Measurements from ENCODE around the gene C19orf25. TPM values are rescaled to one million over a fixed set of nuclear protein-coding genes. Genes with fewer than 3 reads are reported as not detected.

Gene C19orf25
- total and polyA plus RNA-seq, 9 donors: 17.5 to 23.9 (median 20.9) TPM

Other genes starting within 250 kb of the C19orf25 start
- gene CBARP, start 241.2 kb downstream of the C19orf25 start, total RNA-seq: 0.84 TPM
- gene CBARP, start 241.2 kb downstream of the C19orf25 start, polyA plus RNA-seq (ENCODE audit: insufficient read depth in 1 of 8, insufficient read length in 8 of 8, low replicate concordance in 1 of 8): 1 to 10 TPM; 1.1 to 2.9 (median 1.9) TPM
- gene ATP5F1D, start 237.5 kb downstream of the C19orf25 start, total RNA-seq: 99.2 TPM
- 100 to 1,000 TPM; 134 to 211 (median 166) TPM for gene ATP5F1D, start 237.5 kb downstream of the C19orf25 start, polyA plus RNA-seq (ENCODE audit: insufficient read depth in 1 of 8, insufficient read length in 8 of 8, low replicate concordance in 1 of 8)
- 9.2 TPM for gene MIDN, start 230.6 kb downstream of the C19orf25 start, total RNA-seq
- 10 to 100 TPM; 27.8 to 54.7 (median 41.0) TPM for gene MIDN, start 230.6 kb downstream of the C19orf25 start, polyA plus RNA-seq (ENCODE audit: insufficient read depth in 1 of 8, insufficient read length in 8 of 8, low replicate concordance in 1 of 8)
- gene CIRBP, start 209.9 kb downstream of the C19orf25 start, total RNA-seq: 402 TPM
- gene CIRBP, start 209.9 kb downstream of the C19orf25 start, polyA plus RNA-seq (ENCODE audit: insufficient read depth in 1 of 8, insufficient read length in 8 of 8, low replicate concordance in 1 of 8): 100 to 1,000 TPM; 505 to 613 (median 556) TPM
- 14.0 TPM for gene FAM174C, start 203.7 kb downstream of the C19orf25 start, total RNA-seq
- 10 to 100 TPM; 11.6 to 17.8 (median 15.1) TPM for gene FAM174C, start 203.7 kb downstream of the C19orf25 start, polyA plus RNA-seq (ENCODE audit: insufficient read depth in 1 of 8, insufficient read length in 8 of 8, low replicate concordance in 1 of 8)
- gene EFNA2, start 193.3 kb downstream of the C19orf25 start, total RNA-seq: 1.1 TPM
- gene EFNA2, start 193.3 kb downstream of the C19orf25 start, polyA plus RNA-seq (ENCODE audit: insufficient read depth in 1 of 8, insufficient read length in 8 of 8, low replicate concordance in 1 of 8): 1 to 10 TPM in 7 of 8 donors, under 1 TPM in 1; 0.42 to 4.5 (median 2.5) TPM
- gene NDUFS7, start 95.3 kb downstream of the C19orf25 start, total RNA-seq: 73.5 TPM
- 100 to 1,000 TPM in 1 of 8 donors, 10 to 100 TPM in 7; 67.7 to 106 (median 89.7) TPM for gene NDUFS7, start 95.3 kb downstream of the C19orf25 start, polyA plus RNA-seq (ENCODE audit: insufficient read depth in 1 of 8, insufficient read length in 8 of 8, low replicate concordance in 1 of 8)
- 115 TPM for gene GAMT, start 77.7 kb downstream of the C19orf25 start, total RNA-seq
- 100 to 1,000 TPM; 149 to 232 (median 209) TPM for gene GAMT, start 77.7 kb downstream of the C19orf25 start, polyA plus RNA-seq (ENCODE audit: insufficient read depth in 1 of 8, insufficient read length in 8 of 8, low replicate concordance in 1 of 8)
- 41.0 TPM for gene DAZAP1, start 71.6 kb downstream of the C19orf25 start, total RNA-seq
- 10 to 100 TPM; 61.0 to 80.2 (median 69.6) TPM for gene DAZAP1, start 71.6 kb downstream of the C19orf25 start, polyA plus RNA-seq (ENCODE audit: insufficient read depth in 1 of 8, insufficient read length in 8 of 8, low replicate concordance in 1 of 8)
- gene RPS15, start 40.8 kb downstream of the C19orf25 start, total RNA-seq: 973 TPM
- 1,000 to 10,000 TPM; 1,073 to 1,562 (median 1,234) TPM for gene RPS15, start 40.8 kb downstream of the C19orf25 start, polyA plus RNA-seq (ENCODE audit: insufficient read depth in 1 of 8, insufficient read length in 8 of 8, low replicate concordance in 1 of 8)
- 0.40 TPM for gene APC2, start 29.1 kb downstream of the C19orf25 start, total RNA-seq
- 1 to 10 TPM in 6 of 8 donors, under 1 TPM in 2; 0.87 to 1.3 (median 1.1) TPM for gene APC2, start 29.1 kb downstream of the C19orf25 start, polyA plus RNA-seq (ENCODE audit: insufficient read depth in 1 of 8, insufficient read length in 8 of 8, low replicate concordance in 1 of 8)
- 0.84 TPM for gene PCSK4, start 11.1 kb upstream of the C19orf25 start, total RNA-seq
- 1 to 10 TPM in 4 of 8 donors, under 1 TPM in 4; 0.76 to 3.1 (median 1.2) TPM for gene PCSK4, start 11.1 kb upstream of the C19orf25 start, polyA plus RNA-seq (ENCODE audit: insufficient read depth in 1 of 8, insufficient read length in 8 of 8, low replicate concordance in 1 of 8)
- 0.58 TPM for gene REEP6, start 12.0 kb upstream of the C19orf25 start, total RNA-seq
- 10 to 100 TPM in 1 of 8 donors, 1 to 10 TPM in 7; 1.5 to 11.9 (median 2.0) TPM for gene REEP6, start 12.0 kb upstream of the C19orf25 start, polyA plus RNA-seq (ENCODE audit: insufficient read depth in 1 of 8, insufficient read length in 8 of 8, low replicate concordance in 1 of 8)
- gene ADAMTSL5, start 33.8 kb upstream of the C19orf25 start, total RNA-seq: 4.8 TPM
- gene ADAMTSL5, start 33.8 kb upstream of the C19orf25 start, polyA plus RNA-seq (ENCODE audit: insufficient read depth in 1 of 8, insufficient read length in 8 of 8, low replicate concordance in 1 of 8): 10 to 100 TPM in 5 of 8 donors, 1 to 10 TPM in 3; 7.2 to 17.4 (median 11.7) TPM
- gene PLK5, start 44.9 kb upstream of the C19orf25 start, total RNA-seq: 0.13 TPM
- 1 to 10 TPM in 1 of 8 donors, under 1 TPM in 7; 0.08 to 1.9 (median 0.31) TPM for gene PLK5, start 44.9 kb upstream of the C19orf25 start, polyA plus RNA-seq (ENCODE audit: insufficient read depth in 1 of 8, insufficient read length in 8 of 8, low replicate concordance in 1 of 8)
- gene MEX3D, start 89.1 kb upstream of the C19orf25 start, total RNA-seq: 30.1 TPM
- 10 to 100 TPM; 23.8 to 40.3 (median 31.9) TPM for gene MEX3D, start 89.1 kb upstream of the C19orf25 start, polyA plus RNA-seq (ENCODE audit: insufficient read depth in 1 of 8, insufficient read length in 8 of 8, low replicate concordance in 1 of 8)
- gene MBD3, start 113.7 kb upstream of the C19orf25 start, total RNA-seq: 58.6 TPM
- 10 to 100 TPM; 57.2 to 73.5 (median 70.5) TPM for gene MBD3, start 113.7 kb upstream of the C19orf25 start, polyA plus RNA-seq (ENCODE audit: insufficient read depth in 1 of 8, insufficient read length in 8 of 8, low replicate concordance in 1 of 8)
- 211 TPM for gene UQCR11, start 126.2 kb upstream of the C19orf25 start, total RNA-seq
- gene UQCR11, start 126.2 kb upstream of the C19orf25 start, polyA plus RNA-seq (ENCODE audit: insufficient read depth in 1 of 8, insufficient read length in 8 of 8, low replicate concordance in 1 of 8): 100 to 1,000 TPM in 7 of 8 donors, 10 to 100 TPM in 1; 95.4 to 159 (median 126) TPM
- 73.5 TPM for gene TCF3, start 173.4 kb upstream of the C19orf25 start, total RNA-seq
- gene TCF3, start 173.4 kb upstream of the C19orf25 start, polyA plus RNA-seq (ENCODE audit: insufficient read depth in 1 of 8, insufficient read length in 8 of 8, low replicate concordance in 1 of 8): 100 to 1,000 TPM; 111 to 153 (median 127) TPM